K562 (cell line): Measurements from ENCODE around the gene EPM2A.

ENCODE experiments used
- CTCF ChIP-seq, 3 experiments: IDR thresholded peaks in 2 of 3; conservative IDR thresholded peaks in 1 of 3; 2 replicates each; pipeline ENCODE4 v1.5.1; 2011 to 2012; ENCODE audit warnings: low read length in 3 of 3, mild to moderate bottlenecking in 3 of 3, control low read depth in 2 of 3, improper control_type of control experiment in 1 of 3, inconsistent platforms in 1 of 3, low read depth in 1 of 3, mixed read lengths in 1 of 3, moderate library complexity in 1 of 3; ENCODE audit not compliant: insufficient read depth in 2 of 3
- FOS ChIP-seq: IDR thresholded peaks from 3 replicates; pipeline ENCODE4 v1.6.1; 2011; ENCODE audit not compliant: insufficient read length; ENCODE audit errors: extremely low read depth
- NFXL1 ChIP-seq: fragments of 450-650 bp; formaldehyde crosslinking; IDR thresholded peaks from 2 replicates; pipeline ENCODE4 v1.4.0; 2021; ENCODE audit warnings: mild to moderate bottlenecking
- POLR2A ChIP-seq: fragments of 450-650 bp; conservative IDR thresholded peaks from 2 replicates; pipeline ENCODE4 v1.6.1; 2016
- SMC3 ChIP-seq: conservative IDR thresholded peaks from 2 replicates; pipeline ENCODE4 v1.6.1; 2011; ENCODE audit warnings: low read depth, low read length, improper control_type of control experiment; ENCODE audit not compliant: insufficient read depth
- TF ChIP-seq, protein P1 (sequence below): sonication (generic); formaldehyde crosslinking; IDR thresholded peaks from 2 replicates; pipeline ENCODE4 v1.8.0; 2023; ENCODE audit warnings: missing genetic modification reagents, mild to moderate bottlenecking, borderline replicate concordance

GRCh38 chr6:145647602-145648001 lies 87.7 kb downstream of the EPM2A start:
- TF ChIP-seq SMC3: no peak
- no peak for TF ChIP-seq CTCF (IDR thresholded peaks at IDR 0.05 in 2 of 3, conservative IDR thresholded peaks at IDR 0.05 in 1 of 3; ENCODE audit: insufficient read depth in 2 of 3, low read depth in 1 of 3, low read length in 3 of 3)
- no peak for TF ChIP-seq NFXL1 (CRISPR knock-in tag)
- TF ChIP-seq, protein P1, sequence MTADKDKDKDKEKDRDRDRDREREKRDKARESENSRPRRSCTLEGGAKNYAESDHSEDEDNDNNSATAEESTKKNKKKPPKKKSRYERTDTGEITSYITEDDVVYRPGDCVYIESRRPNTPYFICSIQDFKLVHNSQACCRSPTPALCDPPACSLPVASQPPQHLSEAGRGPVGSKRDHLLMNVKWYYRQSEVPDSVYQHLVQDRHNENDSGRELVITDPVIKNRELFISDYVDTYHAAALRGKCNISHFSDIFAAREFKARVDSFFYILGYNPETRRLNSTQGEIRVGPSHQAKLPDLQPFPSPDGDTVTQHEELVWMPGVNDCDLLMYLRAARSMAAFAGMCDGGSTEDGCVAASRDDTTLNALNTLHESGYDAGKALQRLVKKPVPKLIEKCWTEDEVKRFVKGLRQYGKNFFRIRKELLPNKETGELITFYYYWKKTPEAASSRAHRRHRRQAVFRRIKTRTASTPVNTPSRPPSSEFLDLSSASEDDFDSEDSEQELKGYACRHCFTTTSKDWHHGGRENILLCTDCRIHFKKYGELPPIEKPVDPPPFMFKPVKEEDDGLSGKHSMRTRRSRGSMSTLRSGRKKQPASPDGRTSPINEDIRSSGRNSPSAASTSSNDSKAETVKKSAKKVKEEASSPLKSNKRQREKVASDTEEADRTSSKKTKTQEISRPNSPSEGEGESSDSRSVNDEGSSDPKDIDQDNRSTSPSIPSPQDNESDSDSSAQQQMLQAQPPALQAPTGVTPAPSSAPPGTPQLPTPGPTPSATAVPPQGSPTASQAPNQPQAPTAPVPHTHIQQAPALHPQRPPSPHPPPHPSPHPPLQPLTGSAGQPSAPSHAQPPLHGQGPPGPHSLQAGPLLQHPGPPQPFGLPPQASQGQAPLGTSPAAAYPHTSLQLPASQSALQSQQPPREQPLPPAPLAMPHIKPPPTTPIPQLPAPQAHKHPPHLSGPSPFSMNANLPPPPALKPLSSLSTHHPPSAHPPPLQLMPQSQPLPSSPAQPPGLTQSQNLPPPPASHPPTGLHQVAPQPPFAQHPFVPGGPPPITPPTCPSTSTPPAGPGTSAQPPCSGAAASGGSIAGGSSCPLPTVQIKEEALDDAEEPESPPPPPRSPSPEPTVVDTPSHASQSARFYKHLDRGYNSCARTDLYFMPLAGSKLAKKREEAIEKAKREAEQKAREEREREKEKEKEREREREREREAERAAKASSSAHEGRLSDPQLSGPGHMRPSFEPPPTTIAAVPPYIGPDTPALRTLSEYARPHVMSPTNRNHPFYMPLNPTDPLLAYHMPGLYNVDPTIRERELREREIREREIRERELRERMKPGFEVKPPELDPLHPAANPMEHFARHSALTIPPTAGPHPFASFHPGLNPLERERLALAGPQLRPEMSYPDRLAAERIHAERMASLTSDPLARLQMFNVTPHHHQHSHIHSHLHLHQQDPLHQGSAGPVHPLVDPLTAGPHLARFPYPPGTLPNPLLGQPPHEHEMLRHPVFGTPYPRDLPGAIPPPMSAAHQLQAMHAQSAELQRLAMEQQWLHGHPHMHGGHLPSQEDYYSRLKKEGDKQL (CRISPR knock-in tag): no peak
- TF ChIP-seq POLR2A: no peak
- TF ChIP-seq FOS: no peak
